HG03457 (cell line): ENCODE measurements around the gene SLC6A9.

Experiments
- ATAC-seq: cut with Tn5 transposase; IDR thresholded peaks from one replicate; pipeline ENCODE4 v1.9.1; 2021; ENCODE audit warnings: moderate number of reproducible peaks; ENCODE audit not compliant: unreplicated experiment

SLC6A9 gene

DNA sequence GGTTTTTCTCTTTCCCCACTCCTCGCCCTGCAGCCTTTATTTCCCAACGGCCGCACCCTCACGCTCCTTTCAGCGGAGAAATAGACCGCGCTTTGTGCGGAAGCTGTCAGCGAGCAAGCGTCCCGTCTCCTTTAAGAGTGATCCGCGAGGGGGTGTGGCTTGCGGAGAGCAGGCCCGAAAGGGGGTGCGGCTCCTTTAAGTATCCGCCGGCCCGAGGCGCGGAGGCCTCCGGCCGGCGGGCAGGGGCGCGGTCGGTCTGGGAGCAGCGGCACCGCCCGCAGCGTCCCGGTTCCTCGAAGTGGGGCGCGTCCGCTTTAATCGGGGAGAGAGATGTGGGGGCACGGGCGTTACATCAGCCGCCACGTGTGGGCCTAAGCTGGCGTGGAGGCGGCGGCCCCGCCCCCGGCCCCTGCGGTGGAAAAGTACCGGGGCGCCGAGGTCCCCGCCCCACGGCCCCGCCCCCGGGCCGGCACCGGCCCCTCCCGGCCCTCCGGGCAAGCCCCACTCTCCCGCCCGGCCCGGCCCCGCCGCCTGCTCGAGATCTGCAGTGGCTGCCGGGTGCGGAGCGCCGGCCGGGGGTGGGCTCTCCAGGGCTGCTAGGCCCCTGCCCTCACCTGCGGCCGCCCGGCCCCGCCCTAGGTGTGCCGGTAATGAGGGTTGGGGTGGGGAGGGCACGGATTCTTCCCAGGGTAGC lies 1.2 kb downstream of the SLC6A9 start:
- peak; percentile 62 for ATAC-seq

DNA sequence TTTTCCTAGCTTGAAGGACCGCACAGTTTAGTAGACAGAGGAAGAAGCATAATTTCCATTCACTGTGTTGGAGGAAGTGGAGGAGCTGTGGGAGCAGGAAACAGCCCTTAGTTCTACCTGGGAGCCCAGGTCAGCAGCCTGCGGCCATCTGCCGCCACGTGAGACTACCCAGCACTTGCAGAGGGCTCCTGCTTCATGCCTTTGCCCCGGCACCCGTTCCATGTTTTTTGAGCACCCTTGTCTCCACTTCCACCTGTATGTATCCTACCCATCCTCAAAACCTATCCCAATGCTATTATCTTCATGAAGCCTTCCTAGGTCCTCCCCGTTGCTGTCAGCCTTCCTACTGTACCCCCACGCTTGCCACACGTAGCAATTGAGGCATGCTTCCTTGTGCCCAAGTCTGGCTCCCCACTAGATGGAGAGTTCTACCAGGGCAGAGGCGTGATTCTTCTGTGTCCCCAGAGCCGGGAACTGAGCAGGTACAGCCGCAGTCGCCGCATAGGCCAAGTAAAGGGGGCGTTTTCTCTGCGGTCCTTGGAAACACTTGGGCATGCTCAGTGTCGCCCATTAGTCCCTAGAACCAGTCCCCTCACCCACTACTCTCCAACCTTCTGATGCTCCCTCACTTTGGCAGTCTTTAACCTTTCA lies 1.9 kb downstream of the SLC6A9 start:
- ATAC-seq, result peak; percentile 13

DNA sequence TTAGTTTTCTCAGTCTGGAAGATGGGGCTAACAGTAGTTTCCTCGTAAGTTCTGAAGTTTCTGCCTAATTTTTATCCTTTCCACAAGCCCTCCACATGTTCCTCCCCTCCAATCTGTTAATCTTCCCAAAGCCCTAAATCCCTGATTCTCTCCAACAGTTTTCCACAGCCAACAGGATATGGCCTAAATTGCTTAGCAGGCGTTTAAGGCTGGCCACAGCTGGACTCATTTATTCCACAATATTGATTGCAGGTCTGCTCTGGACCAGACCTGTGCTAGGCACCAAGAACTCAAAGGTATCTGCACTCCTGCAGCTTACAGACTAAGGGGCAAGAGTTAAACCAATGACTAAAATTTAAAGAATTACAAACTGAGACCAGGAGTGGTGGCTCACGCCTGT lies 3.9 kb downstream of the SLC6A9 start:
- no peak for ATAC-seq

DNA sequence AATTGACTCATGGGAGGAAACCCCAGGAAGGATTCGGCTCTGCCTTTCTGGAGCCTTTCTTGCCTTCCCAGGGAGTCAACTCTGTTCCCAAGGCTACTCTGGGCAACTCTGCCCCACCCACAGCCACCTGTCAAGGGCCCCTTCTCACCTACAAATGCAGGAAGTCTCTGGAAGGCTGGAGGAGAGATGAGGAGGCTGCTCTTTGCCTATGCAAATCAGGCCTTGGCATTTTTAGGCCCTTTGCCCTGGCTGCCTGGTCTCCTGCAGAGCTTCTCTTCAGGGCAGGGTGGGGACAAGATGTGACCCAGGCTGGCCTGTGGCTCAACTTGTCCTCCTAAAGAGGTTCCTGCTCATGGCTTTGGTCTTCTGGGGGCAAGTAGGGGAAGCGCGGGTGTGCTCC lies 5.4 kb downstream of the SLC6A9 start:
- ATAC-seq, result no peak

DNA sequence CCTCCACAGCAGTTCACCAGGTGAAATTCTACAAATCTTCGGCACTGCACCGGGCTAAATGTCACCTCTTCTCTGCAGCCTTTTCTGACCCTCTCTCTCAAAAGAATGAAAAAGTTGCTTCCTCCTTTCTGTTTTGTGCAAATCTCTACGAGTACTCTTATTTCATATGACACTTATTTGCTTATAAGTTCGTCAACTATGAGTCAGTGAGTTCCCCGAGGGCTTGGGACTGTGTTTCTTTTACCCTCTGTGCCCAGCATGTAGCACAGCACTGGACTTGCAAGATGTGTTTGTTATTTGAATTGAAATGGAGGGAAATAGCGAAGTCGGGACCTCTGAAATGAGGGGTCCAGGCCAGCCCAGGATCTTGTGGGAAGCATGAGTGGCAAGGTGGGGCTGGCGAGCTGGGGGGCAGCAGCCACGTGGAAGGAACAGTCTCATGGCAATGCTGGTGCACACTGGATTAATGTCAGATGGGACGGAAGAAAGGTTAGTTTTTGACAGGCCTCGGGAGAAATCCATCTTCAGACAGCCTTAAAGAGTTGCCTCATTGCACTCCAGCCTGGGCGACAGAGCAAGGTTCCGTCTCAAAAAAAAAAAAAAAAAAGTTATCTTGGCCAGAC lies 6.2 kb downstream of the SLC6A9 start:
- no peak for ATAC-seq

DNA sequence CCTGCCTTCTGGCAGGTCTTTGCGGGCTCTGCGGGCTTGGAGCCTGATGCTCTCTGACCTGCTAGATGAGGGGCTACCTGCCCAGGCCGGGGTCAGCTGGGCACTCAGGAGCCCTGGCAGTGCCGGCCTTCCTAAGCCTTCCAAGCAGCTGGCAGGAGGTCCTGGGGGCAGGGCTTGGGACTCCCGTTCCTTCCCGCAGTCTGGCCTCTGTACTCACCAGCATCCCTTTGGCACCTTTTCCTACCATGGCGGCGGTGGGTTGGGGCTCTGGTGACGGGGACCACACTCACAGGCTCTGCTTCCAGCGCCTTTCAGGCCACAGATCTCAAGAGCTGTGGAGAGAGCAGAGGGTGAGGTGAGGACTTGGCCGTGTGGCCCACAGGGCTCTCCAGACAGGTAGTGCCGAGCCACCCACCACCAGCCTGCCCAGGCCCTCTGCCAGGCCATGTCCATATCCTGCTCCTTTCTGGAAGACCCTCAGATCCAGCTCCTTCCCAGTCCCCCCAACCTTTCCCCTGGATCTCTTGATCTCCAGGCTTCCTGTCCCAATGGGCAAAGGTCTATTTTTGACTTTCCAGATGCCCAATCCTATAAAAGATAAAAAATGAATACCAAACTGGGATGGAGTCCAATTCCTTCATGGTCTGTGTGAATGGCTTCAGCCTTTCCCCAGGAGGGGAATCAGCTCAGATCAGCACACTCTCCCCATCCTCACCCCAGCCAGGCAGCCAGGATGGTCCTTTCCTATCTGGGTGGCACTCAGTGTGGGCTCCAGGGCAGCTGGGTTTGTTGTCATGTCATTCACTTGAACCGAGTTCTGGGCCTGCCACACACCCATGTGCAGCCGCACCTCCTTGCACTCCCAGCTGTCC lies 7.0 kb downstream of the SLC6A9 start:
- no peak for ATAC-seq

DNA sequence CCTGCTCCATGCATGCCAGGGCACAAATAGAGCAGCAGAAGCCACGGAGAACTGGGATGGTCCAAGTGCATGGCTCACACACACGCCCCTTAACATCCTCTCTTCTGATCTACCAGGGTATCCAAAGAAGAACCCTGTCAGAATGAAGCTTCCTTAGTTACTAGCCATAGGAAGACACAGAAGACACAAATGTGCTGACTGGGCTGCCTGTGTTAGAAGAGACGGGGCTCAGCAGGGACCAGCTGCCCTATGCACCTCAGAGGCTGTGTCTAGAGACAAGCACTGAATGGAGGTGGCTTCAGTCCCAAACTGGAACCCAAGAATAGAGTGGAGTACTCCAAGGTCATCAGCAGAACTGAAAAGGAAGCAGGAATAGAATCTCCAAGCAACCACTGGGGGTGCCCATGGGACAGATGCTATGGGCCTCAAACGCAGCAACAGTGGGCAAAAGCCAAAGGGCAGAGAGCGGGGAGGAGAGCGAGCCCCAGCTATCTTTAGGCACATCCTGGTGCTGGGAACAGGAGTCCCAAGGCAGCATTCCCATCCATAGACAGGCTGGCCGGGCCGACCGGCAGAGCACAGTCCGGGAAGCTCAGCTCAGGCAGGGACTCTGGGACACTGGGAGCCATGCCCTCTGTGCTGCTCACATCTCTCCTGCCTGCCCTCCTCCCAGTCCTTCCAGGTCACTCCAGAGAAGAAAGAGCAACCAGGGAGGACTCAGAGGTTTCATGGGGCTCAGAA lies 9.5 kb downstream of the SLC6A9 start:
- ATAC-seq, result no peak

DNA sequence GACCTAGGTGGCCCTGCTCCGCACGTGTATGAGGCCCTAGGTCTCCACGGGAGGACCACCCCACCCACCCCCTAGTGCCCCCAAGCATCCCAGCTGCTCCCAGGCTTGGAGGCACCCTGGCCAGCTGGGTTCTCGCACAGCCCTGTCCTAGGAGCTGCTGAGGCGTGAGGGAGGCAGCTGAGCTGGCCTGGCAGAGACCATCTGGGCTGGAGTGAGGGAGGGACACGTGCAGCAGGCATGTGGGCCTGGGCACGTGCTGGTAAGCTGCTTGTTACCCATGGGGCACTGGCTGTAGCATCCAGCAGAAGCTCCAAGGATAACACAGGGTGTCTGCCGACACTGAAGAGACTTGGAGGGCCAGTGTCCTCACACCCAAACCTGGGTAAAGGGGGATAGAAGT lies 10.1 kb downstream of the SLC6A9 start:
- no peak for ATAC-seq

DNA sequence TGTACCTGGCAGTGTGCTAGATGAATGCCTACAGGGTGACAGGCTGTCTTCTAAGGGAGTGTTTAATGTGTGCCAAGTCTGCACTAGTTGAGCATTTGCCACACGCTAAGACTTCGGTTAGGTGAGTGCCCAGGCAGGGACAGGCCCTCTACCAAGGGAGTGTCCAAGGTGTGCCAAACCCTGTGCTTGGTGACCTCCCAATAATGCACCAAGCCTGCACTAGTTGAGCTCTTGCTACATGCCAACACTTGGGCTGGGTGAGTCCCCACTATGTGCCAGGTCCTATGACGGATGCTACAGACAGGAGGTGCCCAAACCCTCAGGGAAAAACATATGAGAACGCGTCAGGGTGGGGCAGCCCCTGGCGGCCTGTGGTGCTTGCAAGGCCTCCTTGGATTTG lies 10.8 kb downstream of the SLC6A9 start:
- ATAC-seq, result no peak

DNA sequence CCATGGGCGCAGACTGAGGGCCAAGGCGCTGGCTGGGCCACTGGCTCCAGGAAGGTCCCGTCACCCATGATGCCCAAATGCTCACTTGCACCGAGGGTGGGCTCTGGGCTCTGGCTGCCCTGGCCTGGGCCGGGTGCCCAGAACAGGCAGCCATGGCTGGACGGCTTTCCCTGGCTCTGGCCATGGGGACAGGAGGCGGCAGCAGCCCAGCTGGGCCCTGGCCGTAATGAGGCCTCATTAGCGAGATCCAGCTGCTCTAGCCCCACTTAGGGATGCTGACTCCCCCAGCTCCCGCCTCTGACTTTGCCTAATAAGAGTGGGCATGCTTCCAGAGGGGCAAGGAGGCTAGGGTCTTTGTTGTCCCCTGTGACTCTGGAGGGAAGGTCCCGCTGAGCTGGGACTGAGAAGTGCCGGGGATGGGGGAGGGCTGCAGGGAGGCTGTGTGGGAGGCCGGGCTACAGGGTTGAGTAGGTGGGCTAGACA lies 11.8 kb downstream of the SLC6A9 start:
- ATAC-seq, result no peak

DNA sequence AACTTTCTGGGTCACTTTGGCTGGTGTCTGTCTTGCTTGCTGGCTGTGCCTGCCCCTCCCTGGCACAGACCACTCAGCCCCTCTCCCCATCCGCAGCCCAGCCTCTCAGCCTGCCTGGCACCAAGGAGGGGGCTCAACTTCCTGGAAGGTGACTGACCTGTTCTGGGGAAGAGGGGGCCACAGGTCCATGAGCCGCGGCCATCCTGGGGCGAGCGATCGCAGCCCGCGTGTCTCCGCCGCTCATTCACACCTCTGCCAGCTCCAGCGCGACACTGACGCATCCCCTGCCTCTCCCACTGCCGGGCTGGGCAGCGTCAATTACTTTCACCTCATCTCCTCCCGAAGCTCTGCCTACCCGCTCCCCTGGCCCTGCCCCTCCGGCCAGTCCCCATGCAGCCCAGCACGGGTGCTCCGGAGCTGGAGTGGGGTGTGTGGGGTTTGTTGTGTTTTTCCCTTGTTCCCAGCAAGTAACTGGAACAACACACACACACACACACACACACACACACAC lies 14.3 kb downstream of the SLC6A9 start:
- ATAC-seq, result no peak

DNA sequence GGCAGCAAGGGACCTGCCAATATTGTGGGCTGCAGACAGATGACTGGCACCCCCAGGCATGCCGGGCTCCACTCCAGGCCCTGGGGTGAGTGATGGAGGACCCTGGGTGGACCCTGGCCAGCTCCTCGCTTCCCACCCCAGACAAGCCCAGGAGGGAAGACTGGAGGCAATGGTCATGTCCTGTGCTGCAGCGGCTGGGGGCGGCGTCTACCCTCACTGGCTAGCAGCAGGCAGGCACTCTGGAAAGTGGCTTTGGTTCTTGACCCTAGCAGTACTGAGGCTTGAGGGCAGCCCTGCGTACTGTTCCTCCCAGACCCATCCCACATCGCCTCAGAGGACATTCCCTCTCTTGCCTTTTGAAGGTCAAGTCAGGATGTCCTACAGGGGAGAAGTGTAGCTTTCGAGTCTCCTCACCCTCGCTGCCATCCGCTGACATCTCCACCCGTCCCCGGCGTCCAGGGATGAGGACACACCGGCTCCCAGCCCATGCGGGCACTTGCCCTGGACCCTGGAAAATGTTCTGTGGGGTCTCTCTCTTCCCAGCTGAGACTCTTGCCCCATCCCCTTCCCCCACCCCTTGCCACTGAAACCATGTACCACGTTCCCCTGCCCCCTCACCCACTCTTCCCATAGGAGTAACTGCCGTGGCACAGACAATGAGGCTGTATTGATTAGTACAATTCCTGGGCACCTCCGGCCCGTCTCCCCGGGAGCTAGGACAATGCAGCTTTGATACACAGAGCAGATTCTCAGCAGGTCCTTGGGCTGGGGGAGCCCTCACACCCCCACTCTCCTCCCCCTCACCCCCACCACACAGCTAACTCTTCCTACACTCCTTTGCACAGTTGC lies 15.0 kb downstream of the SLC6A9 start:
- ATAC-seq, result no peak

DNA sequence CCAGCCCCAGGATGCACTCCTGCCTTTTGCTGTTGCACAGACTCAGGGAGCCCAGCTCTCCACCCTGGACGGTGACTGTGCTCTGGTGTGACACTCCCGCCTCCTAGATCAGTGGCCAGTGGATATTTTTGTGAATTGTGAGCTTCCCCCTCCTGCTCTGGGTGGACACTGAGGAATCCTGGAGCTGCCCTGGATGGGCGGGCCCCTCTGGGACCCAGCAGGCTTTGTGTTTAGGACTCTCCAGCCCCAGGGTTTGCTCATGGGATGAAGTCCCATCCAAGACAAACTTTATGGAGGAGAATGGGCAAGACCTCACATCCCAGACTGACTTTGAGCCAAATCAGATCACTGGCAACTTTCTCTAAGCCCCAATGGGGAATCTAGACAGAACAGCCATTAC lies 16.1 kb downstream of the SLC6A9 start:
- ATAC-seq, result no peak

DNA sequence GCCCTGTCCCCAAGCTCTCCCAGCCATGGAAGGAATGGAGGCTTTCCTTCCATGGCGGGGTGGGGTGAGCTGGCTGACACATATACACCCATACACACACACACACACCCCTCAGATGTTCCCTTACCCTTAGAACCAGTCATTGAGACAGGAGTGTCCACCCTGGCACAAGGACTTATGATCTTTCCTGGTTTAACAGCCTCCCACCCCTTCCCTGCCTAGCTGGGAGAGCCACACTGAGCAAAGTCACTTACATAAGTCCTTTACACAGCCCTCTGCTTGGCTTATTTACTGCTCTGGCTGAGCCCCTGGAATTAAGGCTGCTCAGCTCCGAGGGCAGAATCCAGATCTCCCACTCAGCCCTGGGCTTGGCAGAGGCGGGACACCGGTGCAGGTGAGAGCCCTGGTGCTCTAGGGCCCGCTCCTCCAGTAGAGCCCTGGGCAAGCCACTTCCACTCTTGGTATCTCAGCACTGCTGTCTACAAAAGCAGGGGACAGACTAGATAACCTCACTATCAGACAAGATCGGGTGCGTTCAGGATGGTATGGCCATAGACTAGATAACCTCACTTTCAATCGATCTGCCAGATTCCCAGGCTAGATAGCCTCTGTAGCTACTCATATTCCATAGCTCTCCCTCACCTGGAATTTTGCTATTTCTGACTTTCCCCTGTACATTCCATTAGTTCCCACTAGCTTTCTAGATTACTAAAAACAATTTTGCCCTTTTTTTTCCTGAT lies 16.7 kb downstream of the SLC6A9 start:
- ATAC-seq, result no peak

DNA sequence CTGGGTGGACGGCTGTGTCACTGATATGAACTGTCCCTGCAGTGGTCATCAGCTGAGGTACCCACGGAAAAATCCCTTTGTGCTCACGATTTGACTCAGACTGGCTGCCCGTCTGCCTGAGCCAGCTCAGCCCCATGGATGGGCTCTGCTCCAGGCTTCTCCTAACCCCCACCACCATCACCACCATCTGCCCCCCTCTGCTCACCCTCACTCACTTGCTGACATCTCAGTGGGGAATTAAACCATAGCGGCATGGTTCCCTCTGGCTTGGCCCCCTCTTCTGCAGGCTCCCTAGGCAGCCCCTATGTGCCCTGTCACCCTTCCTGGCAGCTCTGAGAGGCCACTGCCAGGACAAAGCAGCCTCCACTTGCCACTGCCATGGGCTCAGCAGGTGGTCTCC lies 17.3 kb downstream of the SLC6A9 start:
- no peak for ATAC-seq

DNA sequence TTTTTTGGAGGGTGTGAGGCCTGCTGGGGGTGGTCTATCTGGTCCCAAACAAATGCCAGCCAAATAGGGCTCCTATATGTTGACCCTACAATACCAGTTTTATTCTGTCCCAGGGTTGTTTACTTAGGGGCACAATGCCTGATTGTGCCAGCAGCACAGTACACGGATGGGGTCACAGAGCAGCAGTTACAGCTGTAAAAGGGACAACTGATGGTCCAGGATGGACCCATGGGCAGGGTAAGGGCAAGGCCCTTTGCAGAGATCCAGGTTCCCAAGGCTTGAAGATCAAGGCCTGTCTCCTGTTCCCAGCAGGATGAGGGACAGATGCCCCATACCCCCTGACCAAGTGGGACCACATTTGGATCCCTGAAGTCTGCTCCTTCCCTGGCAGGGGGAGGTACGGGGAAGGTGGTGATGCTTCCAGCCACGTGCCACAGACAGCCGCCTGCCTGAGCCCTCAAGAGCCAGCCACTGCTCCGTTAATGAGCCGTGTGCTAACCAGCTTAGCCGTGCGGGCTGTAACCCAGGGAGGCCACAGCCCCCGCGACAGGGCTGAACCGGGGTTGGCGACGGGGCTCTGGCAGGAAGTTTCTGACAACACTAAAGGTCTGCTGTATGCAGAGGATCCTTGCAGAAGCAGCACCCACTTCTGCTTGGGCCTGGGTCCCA lies 18.2 kb downstream of the SLC6A9 start:
- no peak for ATAC-seq

DNA sequence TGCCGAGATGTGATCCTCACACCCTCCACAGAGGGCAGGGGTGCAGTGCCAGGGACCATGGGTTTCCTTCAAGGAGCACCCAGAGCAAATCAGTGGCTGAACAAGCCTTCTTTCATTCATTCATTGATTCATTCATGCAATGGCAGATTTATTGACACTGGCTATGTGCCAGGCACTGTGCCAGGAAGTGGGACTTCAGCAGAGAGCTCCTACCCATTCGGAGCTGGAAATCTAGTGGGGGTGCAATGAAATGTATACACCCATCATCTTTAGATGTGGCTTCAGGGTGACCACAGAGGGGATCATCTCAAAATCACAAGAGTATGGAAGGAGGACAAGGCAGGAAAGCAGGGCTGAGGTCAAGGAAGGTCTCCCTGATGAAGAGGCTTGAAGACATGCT lies 18.9 kb downstream of the SLC6A9 start:
- no peak for ATAC-seq

DNA sequence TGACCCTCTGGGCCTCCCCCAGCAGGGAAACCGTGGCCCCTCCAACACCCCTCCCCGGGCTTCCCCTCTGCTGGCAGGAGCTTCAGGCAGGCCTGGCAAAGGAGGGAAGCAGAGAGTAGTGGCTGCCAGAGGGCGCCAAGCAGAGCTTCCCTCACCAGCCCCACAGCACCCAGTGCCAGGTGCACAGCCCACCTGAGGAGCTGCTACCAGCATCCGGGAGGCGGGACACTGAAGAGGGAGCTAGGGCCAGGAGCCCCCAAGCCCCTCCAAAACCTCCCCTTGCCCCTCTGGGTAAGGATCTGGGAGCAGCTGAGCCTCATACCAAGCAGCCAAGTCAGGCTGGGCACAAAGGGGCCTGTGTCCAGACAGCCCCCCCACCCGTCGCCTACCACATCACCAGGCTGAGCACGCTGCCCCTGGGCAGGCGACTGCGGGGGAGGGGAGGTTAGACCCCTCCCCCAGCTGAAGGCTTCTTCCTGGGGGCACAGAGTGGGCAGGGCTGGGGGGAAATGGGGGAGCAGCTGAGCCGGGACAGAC lies 20.3 kb downstream of the SLC6A9 start:
- ATAC-seq, result no peak
